Measurements from ENCODE around the gene MIOS.

- TF ChIP-seq, protein P1, sequence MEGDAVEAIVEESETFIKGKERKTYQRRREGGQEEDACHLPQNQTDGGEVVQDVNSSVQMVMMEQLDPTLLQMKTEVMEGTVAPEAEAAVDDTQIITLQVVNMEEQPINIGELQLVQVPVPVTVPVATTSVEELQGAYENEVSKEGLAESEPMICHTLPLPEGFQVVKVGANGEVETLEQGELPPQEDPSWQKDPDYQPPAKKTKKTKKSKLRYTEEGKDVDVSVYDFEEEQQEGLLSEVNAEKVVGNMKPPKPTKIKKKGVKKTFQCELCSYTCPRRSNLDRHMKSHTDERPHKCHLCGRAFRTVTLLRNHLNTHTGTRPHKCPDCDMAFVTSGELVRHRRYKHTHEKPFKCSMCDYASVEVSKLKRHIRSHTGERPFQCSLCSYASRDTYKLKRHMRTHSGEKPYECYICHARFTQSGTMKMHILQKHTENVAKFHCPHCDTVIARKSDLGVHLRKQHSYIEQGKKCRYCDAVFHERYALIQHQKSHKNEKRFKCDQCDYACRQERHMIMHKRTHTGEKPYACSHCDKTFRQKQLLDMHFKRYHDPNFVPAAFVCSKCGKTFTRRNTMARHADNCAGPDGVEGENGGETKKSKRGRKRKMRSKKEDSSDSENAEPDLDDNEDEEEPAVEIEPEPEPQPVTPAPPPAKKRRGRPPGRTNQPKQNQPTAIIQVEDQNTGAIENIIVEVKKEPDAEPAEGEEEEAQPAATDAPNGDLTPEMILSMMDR (conservative IDR thresholded peaks at IDR 0.05), result no peak
- TF ChIP-seq ZFX (IDR thresholded peaks at IDR 0.05), result no peak
Observed at GRCh38 chr7:7642081-7642480, 75.4 kb downstream of the MIOS start.

All from C4-2B (cell line).